Erythroblast (primary cell): ENCODE results near the gene BIN1.

Source experiments
- GATA1 ChIP-seq: IDR thresholded peaks from 2 replicates; pipeline ENCODE4 v1.6.1; 2011; ENCODE audit warnings: low read depth, mild to moderate bottlenecking, control low read depth, low read length, moderate library complexity
- POLR2A ChIP-seq: IDR thresholded peaks from 2 replicates; pipeline ENCODE4 v1.6.1; 2011; ENCODE audit warnings: mild to moderate bottlenecking, low read length

- TF ChIP-seq POLR2A = no peak
- TF ChIP-seq GATA1 = no peak
Measured at GRCh38 chr2:127106991-127107621, at the start of gene BIN1.
